IMR-90 (cell line): Measurements from ENCODE around the gene CHL1.

Experiments used
- CTCF ChIP-seq: conservative IDR thresholded peaks from 2 replicates; pipeline ENCODE4 v1.5.1; 2012; ENCODE audit warnings: mild to moderate bottlenecking, low read depth, low read length, improper control_type of control experiment
- ELK1 ChIP-seq: fragments of 150-350 bp; IDR thresholded peaks from 2 replicates; pipeline ENCODE4 v1.6.1; 2016; ENCODE audit warnings: low read depth, mild to moderate bottlenecking, low read length, moderate library complexity, borderline replicate concordance
- MAFK ChIP-seq: IDR thresholded peaks from 2 replicates; pipeline ENCODE4 v1.6.1; 2012; ENCODE audit warnings: low read depth, low read length, improper control_type of control experiment
- MXI1 ChIP-seq: IDR thresholded peaks from 2 replicates; pipeline ENCODE4 v1.6.1; 2012; ENCODE audit warnings: low read depth, mild to moderate bottlenecking, low read length, moderate library complexity, borderline replicate concordance
- POLR2A ChIP-seq: IDR thresholded peaks from 2 replicates; pipeline ENCODE4 v1.6.1; 2012; ENCODE audit warnings: mild to moderate bottlenecking, low read depth, low read length
- RAD21 ChIP-seq: IDR thresholded peaks from 2 replicates; pipeline ENCODE4 v1.6.1; 2012; ENCODE audit warnings: low read length, improper control_type of control experiment
- RFX5 ChIP-seq: IDR thresholded peaks from 2 replicates; pipeline ENCODE4 v1.8.0; 2012; ENCODE audit warnings: low read depth, mild to moderate bottlenecking, low read length, moderate library complexity
- SMC3 ChIP-seq: fragments of 150-350 bp; IDR thresholded peaks from 2 replicates; pipeline ENCODE4 v1.6.1; 2016; ENCODE audit warnings: low read depth, mild to moderate bottlenecking, antibody characterized with exemption, low read length, moderate library complexity

DNA sequence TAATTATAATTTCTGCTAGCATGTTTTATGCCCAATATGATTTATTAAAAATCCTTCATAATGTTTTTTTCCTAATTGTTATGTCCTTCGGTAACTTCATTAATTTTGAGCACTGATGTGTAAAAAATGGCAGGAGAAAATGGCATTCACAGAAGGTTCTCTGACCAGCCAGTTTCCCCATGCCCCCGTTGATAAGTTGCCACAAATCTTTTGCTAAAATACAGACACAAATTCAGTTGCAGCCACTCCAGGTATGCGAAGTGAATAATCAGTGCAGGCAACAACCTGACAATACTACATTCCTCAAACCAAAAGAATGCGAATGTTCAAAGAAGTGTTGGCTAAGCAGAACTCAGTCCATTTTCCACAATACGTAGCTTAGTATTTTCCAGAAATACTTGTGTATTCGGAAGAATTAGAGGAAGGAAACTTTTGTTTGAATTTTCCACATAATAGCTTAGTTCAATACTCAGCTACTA lies 32.7 kb downstream of the CHL1 start:
- TF ChIP-seq RFX5 (no peak), CTCF (no peak), SMC3 (no peak), ELK1 (no peak), RAD21 (no peak), POLR2A (no peak), MAFK (no peak), MXI1 (no peak)
